Right lobe of liver (tissue), 4 donors: Measurements from ENCODE around the gene NIP7.

Source experiments
- CTCF ChIP-seq, 4 donors: fragments of 200-600 bp in 3 of 4; fragments of 450-650 bp in 1 of 4; IDR thresholded peaks; one replicate each; pipeline versions ENCODE4 v1.5.1 to v1.8.0; 2016 to 2022; ENCODE audit warnings: antibody characterized with exemption in 4 of 4, mild to moderate bottlenecking in 2 of 4
- POLR2A ChIP-seq: fragments of 450-650 bp; IDR thresholded peaks from one replicate; pipeline ENCODE4 v1.6.1; 2017; ENCODE audit warnings: antibody characterized with exemption, mild to moderate bottlenecking
- donor health status: DM: no; HTN: no; CAD: no.
- donor health status: DM: no; HTN: no; CAD: no.
- donor health status: DM: no; HTN: yes; CAD: no.

GRCh38 chr16:69318177-69318910, 21.2 kb upstream of the NIP7 start:
- TF ChIP-seq POLR2A (no peak), CTCF (IDR thresholded peaks at IDR 0.05) (no peak)
